ENCODE results near the gene USP37.
"Not testable (repeated sequence)": the region's sequence is repeated elsewhere in the genome, so short reads cannot be mapped to it uniquely, and the experiment has no call there.

USP37 gene

GRCh38 chr2:218540015-218540414, 28.1 kb downstream of the USP37 start:
- H3K9me2 ChIP-seq (replicated peaks; ENCODE audit: control insufficient read depth, low read length): no peaks in the 10 kb centered on the region
- H3K4me1 ChIP-seq (ENCODE audit: control insufficient read depth, low read length): no peaks in the 10 kb centered on the region
- no peak overlapping the region for H3K4me2 ChIP-seq (ENCODE audit: low read length)
- no peaks in the 10 kb centered on the region for H4K20me1 ChIP-seq (ENCODE audit: control insufficient read depth, insufficient read depth, low read depth, low read length)
- H3F3A ChIP-seq (ENCODE audit: control insufficient read depth, insufficient read depth): no peaks in the 10 kb centered on the region
- H3K36me3 ChIP-seq (ENCODE audit: control insufficient read depth, low read length): peaks cover 84% of the 10 kb centered on the region
- H3K27ac ChIP-seq (ENCODE audit: low read depth, low read length): no peak overlapping the region
- peaks cover 3% of the 10 kb centered on the region; the same call in 1 of the 2 replicates for H3K79me2 ChIP-seq (ENCODE audit: control insufficient read depth, low read length)
- no peaks in the 10 kb centered on the region for H3K9me3 ChIP-seq (ENCODE audit: control insufficient read depth, insufficient read depth, low read length)
- TF ChIP-seq CTCF (IDR thresholded peaks at IDR 0.05; ENCODE audit: low read depth, low read length, poor library complexity, severe bottlenecking): no peak
- no peak for TF ChIP-seq EZH2phosphoT487 (IDR thresholded peaks at IDR 0.05; ENCODE audit: borderline replicate concordance, low read length)
- H3K4me3 ChIP-seq (ENCODE audit: low read length): no peak overlapping the region
- H3K27me3 ChIP-seq (ENCODE audit: control insufficient read depth, low read length): no peaks in the 10 kb centered on the region

- peaks cover 86% of the 10 kb centered on the region for H3K36me3 ChIP-seq (ENCODE audit: control insufficient read depth, low read length)
- no peaks in the 10 kb centered on the region for H3K4me1 ChIP-seq (ENCODE audit: control insufficient read depth, low read length)
- no peaks in the 10 kb centered on the region for H4K20me1 ChIP-seq (ENCODE audit: control insufficient read depth, insufficient read depth, low read depth, low read length)
- no peak overlapping the region for H3K4me3 ChIP-seq (ENCODE audit: low read length)
- no peak overlapping the region for H3K27ac ChIP-seq (ENCODE audit: low read depth, low read length)
- H3K4me2 ChIP-seq (ENCODE audit: low read length): no peak overlapping the region
- no peaks in the 10 kb centered on the region for H3K27me3 ChIP-seq (ENCODE audit: control insufficient read depth, low read length)
- H3K79me2 ChIP-seq (ENCODE audit: control insufficient read depth, low read length): peaks cover 3% of the 10 kb centered on the region; the same call in 1 of the 2 replicates
- TF ChIP-seq CTCF (IDR thresholded peaks at IDR 0.05; ENCODE audit: low read depth, low read length, poor library complexity, severe bottlenecking): no peak
- no peak for TF ChIP-seq EZH2phosphoT487 (IDR thresholded peaks at IDR 0.05; ENCODE audit: borderline replicate concordance, low read length)
- no peaks in the 10 kb centered on the region for H3K9me2 ChIP-seq (replicated peaks; ENCODE audit: control insufficient read depth, low read length)
- no peaks in the 10 kb centered on the region for H3K9me3 ChIP-seq (ENCODE audit: control insufficient read depth, insufficient read depth, low read length)
- H3F3A ChIP-seq (ENCODE audit: control insufficient read depth, insufficient read depth): no peaks in the 10 kb centered on the region
Observed at GRCh38 chr2:218536804-218537494, 31.2 kb downstream of the USP37 start.

- Histone ChIP-seq H3F3A (ENCODE audit: control insufficient read depth, insufficient read depth) (no peaks in the 10 kb centered on the region), H3K27me3 (ENCODE audit: control insufficient read depth, low read length) (no peaks in the 10 kb centered on the region), H3K79me2 (ENCODE audit: control insufficient read depth, low read length) (no peaks in the 10 kb centered on the region), H4K20me1 (ENCODE audit: control insufficient read depth, insufficient read depth, low read depth, low read length) (no peaks in the 10 kb centered on the region), H3K4me3 (ENCODE audit: low read length) (no peak overlapping the region), H3K4me2 (ENCODE audit: low read length) (no peak overlapping the region), H3K9me2 (replicated peaks; ENCODE audit: control insufficient read depth, low read length) (no peaks in the 10 kb centered on the region), H3K9me3 (ENCODE audit: control insufficient read depth, insufficient read depth, low read length) (no peaks in the 10 kb centered on the region), H3K27ac (ENCODE audit: low read depth, low read length) (no peak overlapping the region), H3K4me1 (ENCODE audit: control insufficient read depth, low read length) (no peaks in the 10 kb centered on the region), H3K36me3 (ENCODE audit: control insufficient read depth, low read length) (peaks cover 89% of the 10 kb centered on the region)
- TF ChIP-seq EZH2phosphoT487 (IDR thresholded peaks at IDR 0.05; ENCODE audit: borderline replicate concordance, low read length) (no peak), CTCF (IDR thresholded peaks at IDR 0.05; ENCODE audit: low read depth, low read length, poor library complexity, severe bottlenecking) (no peak)
Observed at GRCh38 chr2:218529990-218530389, 38.2 kb downstream of the USP37 start.

DNA sequence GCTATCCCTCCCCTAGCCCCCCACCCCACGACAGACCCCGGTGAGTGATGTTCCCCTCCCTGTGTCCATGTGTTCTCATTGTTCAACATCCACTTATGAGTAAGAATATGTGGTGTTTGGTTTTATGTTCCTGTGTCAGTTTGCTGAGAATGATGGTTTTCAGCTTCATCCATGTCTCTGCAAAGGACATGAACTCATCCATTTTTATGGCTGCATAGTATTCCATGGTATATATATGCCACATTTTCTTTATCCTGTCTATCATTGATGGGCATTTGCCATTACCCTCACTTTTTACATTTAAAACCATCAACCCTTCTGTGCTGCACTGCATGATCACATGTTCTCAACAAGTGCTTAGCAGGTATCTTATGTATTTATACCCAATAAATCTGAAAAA, 39.7 kb downstream of the USP37 start:
- not testable (repeated sequence) for H3K9me2 ChIP-seq (replicated peaks; ENCODE audit: control insufficient read depth, low read length); H3K4me1 ChIP-seq (ENCODE audit: control insufficient read depth, low read length); H3K79me2 ChIP-seq (ENCODE audit: control insufficient read depth, low read length); H3K9me3 ChIP-seq (ENCODE audit: control insufficient read depth, insufficient read depth, low read length); H3K27ac ChIP-seq (ENCODE audit: low read depth, low read length); H4K20me1 ChIP-seq (ENCODE audit: control insufficient read depth, insufficient read depth, low read depth, low read length); H3K4me3 ChIP-seq (ENCODE audit: low read length); H3K4me2 ChIP-seq (ENCODE audit: low read length); H3K27me3 ChIP-seq (ENCODE audit: control insufficient read depth, low read length); H3F3A ChIP-seq (ENCODE audit: control insufficient read depth, insufficient read depth)
- H3K36me3 ChIP-seq (ENCODE audit: control insufficient read depth, low read length): peaks cover 90% of the 10 kb centered on the region

All from DOHH2 (cell line).